Pancreas (tissue), 10 donors: ENCODE measurements around the gene NOL9. TPM values are rescaled to one million over a fixed set of nuclear protein-coding genes. Genes with fewer than 3 reads are reported as not detected.

Source experiments
- ATAC-seq, 4 donors: fragments of 200-7000 bp; cut with Tn5 transposase; one replicate each; pipeline versions ENCODE4 v1.8.0 to v1.9.1; 2020; ENCODE audit warnings: mild to moderate bottlenecking in 4 of 4, moderate library complexity in 4 of 4
- DNase-seq, 6 donors: peaks; one replicate each; pipeline ENCODE4 v3.0.0-alpha.2; 2020
- FAIRE-seq: peaks from 2 replicates; lab custom pipeline; 2012; peaks lifted over from hg19 to GRCh38; lab: Jason Lieb, UNC
- H3K27ac ChIP-seq, 4 donors: fragments of 200-600 bp; sonication (generic); 1 replicate in 3 of 4; 2 replicates in 1 of 4; pipeline versions ENCODE4 v1.5.0 to v1.8.0; 2020
- H3K27me3 ChIP-seq, 4 donors: fragments of 200-600 bp; one replicate each; pipeline ENCODE4 v1.8.0; 2021
- H3K36me3 ChIP-seq, 3 donors: fragments of 200-600 bp; sonication (generic) in 1 of 3; one replicate each; pipeline versions ENCODE4 v1.5.0 to v1.8.0; 2020 to 2021
- H3K4me1 ChIP-seq, 3 donors: fragments of 200-600 bp; one replicate each; pipeline ENCODE4 v1.8.0; 2021
- H3K4me3 ChIP-seq, 4 donors: fragments of 200-600 bp; sonication (generic) in 2 of 4; one replicate each; pipeline versions ENCODE4 v1.5.0 to v1.8.0; 2020 to 2021
- H3K9me3 ChIP-seq, 4 donors: fragments of 200-600 bp; one replicate each; pipeline ENCODE4 v1.8.0; 2021
- CTCF ChIP-seq, 4 donors: fragments of 200-600 bp; sonication (generic) in 3 of 4; IDR thresholded peaks; one replicate each; pipeline versions ENCODE4 v1.5.0 to v1.8.0; 2021; ENCODE audit warnings: antibody characterized with exemption in 4 of 4
- WGBS, 2 donors: extraction: QIAGEN DNeasy Blood & Tissue Kit; methylation state at CpG; one replicate each; pipeline ENCODE4 v1.1.7; 2013; 5-methylcytosine and 5-hydroxymethylcytosine counted together
- intact Hi-C, 3 donors: fragments of 100-400 bp; cut with DNase I; formaldehyde crosslinking; loops; one replicate each; pipeline versions ENCODE4 v1.11.1 to v1.14.2; 2022
- polyA plus RNA-seq, 2 donors: library from polyadenylated mRNA; stranded (reverse); fragments of 200-250 nt; gene quantifications; one replicate each; pipeline ENCODE4 v1.2.3, GENCODE V29; 2013
- total RNA-seq, 6 donors: library from RNA; stranded (reverse); fragmentation: NEBNext Ultra II Directional in 4 of 6; extraction: Animal tissue kit (Norgen Biotek cat#: 25700) in 4 of 6; gene quantifications; one replicate each; pipeline versions ENCODE4 v1.2.1 to v1.2.4, GENCODE V29; 2021 to 2023
- donor health status: healthy with polysubstance abuse.
- donor health status: DM: no; HTN: no; CAD: no; lungs with moderate emphysema.
- donor health status: DM: no; HTN: no; CAD: no.
- donor health status: control.
- donor health status: control.
- donor health status: Bipolar disorder and iron deficiency.
- donor health status: DM: yes; HTN: yes; CAD: no.
- donor health status: DM: no; HTN: no; CAD: no.
- donor health status: DM: no; HTN: no; CAD: no.
- donor health status: DM: yes; HTN: yes; CAD: no.

NOL9 gene
- total RNA-seq (10 to 100 TPM; 10.3 to 15.1 (median 12.6) TPM), polyA plus RNA-seq (1 to 10 TPM; 7.5 to 8.0 TPM)

GRCh38 chr1:6554031-6554906 lies at the start of gene NOL9:
Gene NOL9, minus strand, starts transcription at chr1:6554513. Its CDS starts 11 bp downstream, at chr1:6554502.
- peak; percentile 98 to 100 (median 100) for ATAC-seq
- Histone ChIP-seq H3K4me1 (peaks cover 0 to 17% (median 11%) of the 10 kb centered on the region in 3 donors), H3K27me3 (no peaks in the 10 kb centered on the region), H3K27ac (peak within 1 kb of the TSS; percentile 37 to 60 (median 52)), H3K36me3 (peaks cover 3 to 10% (median 9%) of the 10 kb centered on the region in 3 donors), H3K4me3 (peak within 1 kb of the TSS; percentile 94 to 100 (median 100)), H3K9me3 (no peaks in the 10 kb centered on the region)
- intact Hi-C loops: loop anchor here in 1 of 3 donors (10.0 kb wide), 1 partner anchor 91 kb away; no protein-coding TSS in a partner anchor
- peak; percentile 90 to 98 (median 94) for DNase-seq
- no peak for FAIRE-seq
- peak; percentile 89 to 98 (median 97) for TF ChIP-seq CTCF (IDR thresholded peaks at IDR 0.05)
- WGBS, 2 donors: 0 to 1% methylated on average over 80 to 87 of the region's 87 CpGs

GRCh38 chr1:6603238-6603914 lies 49.1 kb upstream of the NOL9 start:
- no peak for FAIRE-seq
- no peak for TF ChIP-seq CTCF (IDR thresholded peaks at IDR 0.05)
- Histone ChIP-seq H3K27me3 (no peaks in the 10 kb centered on the region), H3K36me3 (peaks cover 0 to 5% (median 0%) of the 10 kb centered on the region in 3 donors), H3K4me1 (peaks cover 0 to 33% (median 8%) of the 10 kb centered on the region in 3 donors), H3K9me3 (no peaks in the 10 kb centered on the region), H3K27ac (peak overlapping the region; percentile 94 to 99 (median 96)), H3K4me3 (peak overlapping the region; percentile 63 to 95 (median 88))
- DNase-seq: peak; percentile 52 to 69 (median 64)
- ATAC-seq: peak; percentile 11 to 39 (median 22)
- intact Hi-C loops: no loop called here
- 1% methylated on average over 36 of the region's 36 CpGs for WGBS, 2 donors

- H3K9me3 ChIP-seq: no peaks in the 10 kb centered on the region
- peaks cover 0 to 12% (median 4%) of the 10 kb centered on the region in 3 donors for H3K36me3 ChIP-seq
- H3K4me1 ChIP-seq: peaks cover 2 to 39% (median 8%) of the 10 kb centered on the region in 3 donors
- ATAC-seq: peak; percentile 64 to 78 (median 75)
- H3K27me3 ChIP-seq: no peaks in the 10 kb centered on the region
- peak within 1 kb of the TSS; percentile 63 to 95 (median 88) for H3K4me3 ChIP-seq
- 0 to 1% methylated on average over 52 to 84 of the region's 84 CpGs for WGBS, 2 donors
- DNase-seq: peak; percentile 83 to 94 (median 92)
- no peak for TF ChIP-seq CTCF (IDR thresholded peaks at IDR 0.05)
- intact Hi-C loops: no loop called here
- H3K27ac ChIP-seq: peak within 1 kb of the TSS; percentile 94 to 99 (median 96)
- no peak for FAIRE-seq
These were observed 48.4 kb upstream of the NOL9 start, which contains the start of gene KLHL21 for GRCh38 chr1:6602669-6603237. Gene KLHL21, minus strand, starts transcription at chr1:6602869. Its CDS starts 52 bp downstream, at chr1:6602817.

DNA sequence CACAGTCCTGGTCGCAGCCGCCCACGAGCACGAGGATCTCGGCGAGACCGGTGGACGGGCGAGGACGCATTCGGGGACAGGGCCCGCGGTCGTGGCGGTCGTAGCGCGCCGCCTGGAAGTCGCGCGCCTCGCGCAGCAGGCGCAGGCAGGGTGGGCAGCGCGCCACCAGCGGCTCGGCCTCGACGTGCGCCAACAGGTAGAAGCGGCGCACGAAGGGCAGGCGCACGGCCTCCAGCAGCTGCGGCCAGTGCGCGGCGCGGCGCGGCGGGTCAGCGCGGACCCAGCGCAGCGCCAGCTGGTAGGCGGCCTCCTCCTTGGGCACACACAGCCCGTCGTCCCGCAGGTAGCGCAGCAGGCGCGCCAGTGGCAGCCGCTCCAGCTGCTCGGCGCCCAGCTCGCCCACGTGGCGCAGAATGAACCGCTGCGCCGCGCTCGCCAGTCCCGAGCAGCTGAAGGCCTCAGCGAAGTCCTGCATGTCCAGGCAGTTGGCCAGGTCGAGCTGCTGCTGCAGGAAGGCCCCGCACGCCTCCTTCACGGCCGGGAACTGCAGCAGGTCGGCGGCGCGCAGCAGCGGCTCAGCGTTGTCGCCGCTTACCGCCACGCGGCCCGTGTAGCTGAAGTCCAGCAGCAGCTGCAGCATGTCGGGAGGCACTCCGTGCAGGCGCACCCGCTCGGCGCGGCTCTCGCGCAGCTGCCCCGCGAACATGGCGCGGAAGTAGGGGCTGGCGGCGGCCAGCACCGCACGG lies 47.8 kb upstream of the NOL9 start:
- ATAC-seq: peak; percentile 26 to 58 (median 42)
- peak overlapping the region; percentile 94 to 99 (median 96) for H3K27ac ChIP-seq
- DNase-seq: peak; percentile 66 to 90 (median 79)
- H3K36me3 ChIP-seq: peaks cover 0 to 17% (median 9%) of the 10 kb centered on the region in 3 donors
- H3K4me1 ChIP-seq: peaks cover 8 to 45% (median 8%) of the 10 kb centered on the region in 3 donors
- no peaks in the 10 kb centered on the region for H3K27me3 ChIP-seq
- H3K9me3 ChIP-seq: no peaks in the 10 kb centered on the region
- intact Hi-C loops: no loop called here
- FAIRE-seq: no peak
- TF ChIP-seq CTCF (IDR thresholded peaks at IDR 0.05): no peak
- WGBS, 2 donors: 0% methylated on average over 89 to 103 of the region's 103 CpGs
- peak overlapping the region; percentile 63 to 95 (median 88) for H3K4me3 ChIP-seq
